Endothelial cell of umbilical vein (primary cell): ENCODE measurements around the gene AIF1L. TPM values are rescaled to one million over a fixed set of nuclear protein-coding genes. Genes with fewer than 3 reads are reported as not detected.

Experiments used
- BruUV-seq: library from RNA; stranded (reverse); fragments of 400-500 nt; replicated peaks from 2 replicates; lab custom pipeline; 2021; lab: Mats Ljungman, UMichigan
- CTCF ChIA-PET: fragments of 300-600, 350-600 bp; sonication (Branson Sonifier 250); formaldehyde crosslinking; loops from one replicate; lab custom pipeline; 2021; ENCODE audit warnings: antibody characterized with exemption, inconsistent platforms; lab: Charles Lee
- POLR2A ChIA-PET: fragments of 300-600, 350-600 bp; sonication (Branson Sonifier 250); formaldehyde crosslinking; loops from one replicate; lab custom pipeline; 2021; ENCODE audit warnings: antibody characterized with exemption, inconsistent platforms; lab: Charles Lee
- DNase-seq: peaks from one replicate; pipeline ENCODE4 v3.0.0-alpha.2; 2011; ENCODE audit warnings: low read depth, low spot score
- FAIRE-seq: peaks from 2 replicates; lab custom pipeline; 2011; peaks lifted over from hg19 to GRCh38; lab: Jason Lieb, UNC
- H2AFZ ChIP-seq: 2 replicates; pipeline ENCODE4 v1.6.0; 2012; ENCODE audit warnings: low read depth, low read length, control low read depth, inconsistent platforms
- H3K27ac ChIP-seq: 2 replicates; pipeline ENCODE4 v1.5.1; 2011; ENCODE audit warnings: low read depth, mild to moderate bottlenecking, control low read depth, low read length, moderate library complexity; ENCODE audit not compliant: insufficient read depth
- H3K27me3 ChIP-seq, 2 experiments: 2 replicates each; pipeline versions ENCODE4 v1.6.0 to v1.6.1; 2011; ENCODE audit warnings: low read length in 2 of 2, mixed read lengths in 1 of 2; ENCODE audit not compliant: control insufficient read depth in 2 of 2, insufficient read depth in 2 of 2
- H3K36me3 ChIP-seq, 2 experiments: 2 replicates in 1 of 2; 3 replicates in 1 of 2; pipeline ENCODE4 v1.5.1; 2011; ENCODE audit warnings: low read length in 2 of 2, mild to moderate bottlenecking in 1 of 2, moderate library complexity in 1 of 2; ENCODE audit not compliant: control insufficient read depth in 2 of 2, insufficient read depth in 2 of 2; ENCODE audit errors: extremely low read depth in 1 of 2
- H3K4me1 ChIP-seq: 3 replicates; pipeline ENCODE4 v1.5.1; 2011; ENCODE audit warnings: mild to moderate bottlenecking, low read length; ENCODE audit not compliant: control insufficient read depth, insufficient read depth; ENCODE audit errors: extremely low read depth
- H3K4me2 ChIP-seq: 2 replicates; pipeline ENCODE4 v1.6.1; 2011; ENCODE audit warnings: low read length, control low read depth, mixed read lengths; ENCODE audit not compliant: insufficient read depth
- H3K4me3 ChIP-seq, 3 experiments: fragments of 200-600 bp in 1 of 3; sonication (generic), shearing (Covaris generic) in 1 of 3; replicated peaks in 1 of 3; 2 replicates each; pipeline ENCODE4 v1.5.1; 2011 to 2016; ENCODE audit warnings: control low read depth in 3 of 3, low read length in 3 of 3, mild to moderate bottlenecking in 2 of 3, inconsistent platforms in 1 of 3, low read depth in 1 of 3, moderate library complexity in 1 of 3; ENCODE audit not compliant: insufficient read depth in 1 of 3
- H3K79me2 ChIP-seq: 2 replicates; pipeline ENCODE4 v1.6.0; 2012; ENCODE audit warnings: low read length, inconsistent platforms; ENCODE audit not compliant: control insufficient read depth, insufficient read depth
- H3K9ac ChIP-seq: replicated peaks from 2 replicates; pipeline ENCODE3; 2011; ENCODE audit warnings: low read length, control low read depth; ENCODE audit not compliant: insufficient read depth; ENCODE audit errors: extremely low read depth
- H3K9me1 ChIP-seq: replicated peaks from 3 replicates; pipeline ENCODE4 v1.6.0; 2011; ENCODE audit warnings: mild to moderate bottlenecking, low read length; ENCODE audit not compliant: control insufficient read depth, insufficient read depth; ENCODE audit errors: extremely low read depth
- H3K9me3 ChIP-seq: replicated peaks from 2 replicates; pipeline ENCODE4 v1.5.1; 2012; ENCODE audit warnings: low read length, inconsistent platforms; ENCODE audit not compliant: control insufficient read depth, insufficient read depth
- H4K20me1 ChIP-seq: replicated peaks from 2 replicates; pipeline ENCODE3; 2011; ENCODE audit warnings: mild to moderate bottlenecking, low read length; ENCODE audit not compliant: control insufficient read depth, insufficient read depth; ENCODE audit errors: extremely low read depth
- EZH2 ChIP-seq: IDR thresholded peaks from 2 replicates; pipeline ENCODE4 v1.6.1; 2012; ENCODE audit warnings: borderline replicate concordance, low read depth, mild to moderate bottlenecking, moderate library complexity, low read length, inconsistent platforms; ENCODE audit not compliant: severe bottlenecking
- FOS ChIP-seq: IDR thresholded peaks from 2 replicates; pipeline ENCODE4 v1.6.1; 2011; ENCODE audit warnings: mild to moderate bottlenecking, low read length, moderate library complexity, borderline replicate concordance; ENCODE audit not compliant: insufficient read depth
- GATA2 ChIP-seq: IDR thresholded peaks from 2 replicates; pipeline ENCODE4 v1.7.0; 2011; ENCODE audit warnings: low read depth, mild to moderate bottlenecking, moderate library complexity, mixed read lengths, low read length; ENCODE audit not compliant: insufficient read length, insufficient read depth
- JUN ChIP-seq: IDR thresholded peaks from 2 replicates; pipeline ENCODE4 v1.6.1; 2011; ENCODE audit warnings: borderline replicate concordance, low read depth; ENCODE audit not compliant: insufficient read length, insufficient read depth
- MYC ChIP-seq: IDR thresholded peaks from one replicate; pipeline ENCODE4 v1.6.1; 2011; ENCODE audit warnings: mild to moderate bottlenecking, low read depth, low read length
- POLR2A ChIP-seq: IDR thresholded peaks from 2 replicates; pipeline ENCODE4 v1.6.1; 2012; ENCODE audit warnings: low read depth, mild to moderate bottlenecking, control low read depth, low read length
- POLR2AphosphoS5 ChIP-seq: IDR thresholded peaks from 2 replicates; pipeline ENCODE4 v1.6.1; 2012; ENCODE audit warnings: low read depth, mild to moderate bottlenecking, control low read depth, low read length, moderate library complexity; ENCODE audit not compliant: insufficient read depth
- dilution Hi-C: fragments of 300-500 bp; cut with MboI; formaldehyde crosslinking; loops from one replicate; pipeline ENCODE4 v1.15.0; 2019; ENCODE audit warnings: low sequenced_read_pairs; ENCODE audit not compliant: extremely low pct_ligation_motif_present
- intact Hi-C: fragments of 100-400 bp; cut with micrococcal nuclease; formaldehyde crosslinking; loops from one replicate; pipeline ENCODE4 v1.10.0; 2022
- polyA plus RNA-seq, 4 experiments: library from polyadenylated mRNA; depleted of rRNA in 3 of 4; stranded (reverse) in 3 of 4; unstranded in 1 of 4; fragments of >200 nt; gene quantifications; 2 replicates each; pipeline versions ENCODE4 v1.2.1 to v1.2.3, GENCODE V29; 2011 to 2012; ENCODE audit warnings: missing spikeins in 1 of 4
- total RNA-seq: library from RNA; stranded (reverse); gene quantifications from 2 replicates; pipeline ENCODE4 v1.2.3, GENCODE V29; 2021
- TF ChIP-seq, protein P1 (sequence below), 2 donors: IDR thresholded peaks; 1 replicate in 1 of 2; 2 replicates in 1 of 2; pipeline ENCODE4 v1.5.1; 2011; ENCODE audit warnings: low read length in 2 of 2, mild to moderate bottlenecking in 2 of 2, moderate library complexity in 2 of 2, control low read depth in 1 of 2, inconsistent platforms in 1 of 2, low read depth in 1 of 2; ENCODE audit not compliant: insufficient read depth in 1 of 2; ENCODE audit errors: extremely low read depth in 1 of 2
- TF ChIP-seq, protein P2 (sequence below): IDR thresholded peaks from 2 replicates; pipeline ENCODE4 v1.6.1; 2011; ENCODE audit not compliant: insufficient read depth, insufficient read length

Gene AIF1L
- total and polyA plus RNA-seq, 2 donors (not counting 3 experiments of a cell fraction or from before 2014, with no cell fraction given), result 17.8 to 39.7 TPM

DNA sequence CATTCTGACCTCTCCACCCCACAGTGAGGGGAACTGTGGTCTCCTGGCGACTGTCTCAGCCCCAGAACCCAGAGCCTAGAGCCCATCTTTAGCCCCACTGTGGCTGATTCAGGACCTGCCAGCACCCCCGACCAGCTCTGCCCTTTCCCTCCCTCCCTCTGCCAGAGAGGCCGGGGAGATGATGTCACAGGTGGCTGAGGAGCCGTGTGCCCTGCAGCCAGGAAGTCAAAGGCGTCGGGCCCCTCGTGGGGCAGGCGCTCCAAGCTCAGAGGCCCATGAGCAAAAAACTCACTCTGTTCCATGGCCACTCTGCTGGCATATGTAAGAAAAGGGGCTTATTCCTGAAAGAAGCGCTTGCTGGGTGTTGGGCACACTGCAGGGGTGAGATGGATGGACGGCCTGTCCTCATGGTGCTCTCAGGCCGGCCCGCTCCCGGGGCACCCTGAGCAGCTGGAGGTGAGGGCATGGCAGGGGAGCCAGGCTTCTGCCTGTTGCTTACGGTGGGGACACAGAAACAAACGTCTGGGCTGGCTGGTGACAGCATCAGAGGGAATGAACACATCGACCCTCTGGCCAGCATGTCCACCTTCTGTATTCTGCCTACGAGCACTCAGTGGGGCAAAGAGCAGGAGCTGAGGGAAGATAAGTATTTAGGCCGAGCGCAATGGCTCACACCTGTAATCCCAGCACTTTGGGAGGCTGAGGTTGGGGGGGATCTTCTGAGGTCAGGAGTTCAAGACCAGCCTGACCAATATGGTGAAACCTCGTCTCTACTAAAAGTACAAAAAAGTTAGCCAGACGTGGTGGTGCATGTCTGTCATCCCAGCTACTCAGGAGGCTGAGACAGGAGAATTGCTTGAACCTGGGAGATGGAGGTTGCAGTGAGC, 46.3 kb upstream of the AIF1L start:
- H3K4me1 ChIP-seq, result no peaks in the 10 kb centered on the region
- H3K4me3 ChIP-seq, result no peak overlapping the region
- FAIRE-seq (no peak), DNase-seq (no peak)
- H3K79me2 ChIP-seq, result no peaks in the 10 kb centered on the region
- no TSS peak for BruUV-seq
- H3K27ac ChIP-seq, result no peak overlapping the region
- no peaks in the 10 kb centered on the region for H3K36me3 ChIP-seq
- no peak overlapping the region for H3K9ac ChIP-seq
- no peaks in the 10 kb centered on the region for H4K20me1 ChIP-seq
- no peaks in the 10 kb centered on the region for H3K9me3 ChIP-seq
- H3K27me3 ChIP-seq, result no peaks in the 10 kb centered on the region
- ChIA-PET POLR2A (no interaction called here), CTCF (interaction anchor here (0.9 to 8.5 kb wide), 6 partner anchors 8 to 183 kb away, joined by 3 to 133 read pairs (median 4); no protein-coding TSS in a partner anchor)
- no peak overlapping the region for H2AFZ ChIP-seq
- intact Hi-C loops, result loop anchor here (5.0 kb wide), 3 partner anchors 158 to 353 kb away; no protein-coding TSS in a partner anchor
- TF ChIP-seq EZH2 (no peak), POLR2A (no peak), MYC (no peak), FOS (no peak), GATA2 (no peak), POLR2AphosphoS5 (no peak), JUN (no peak)
- TF ChIP-seq, protein P1, sequence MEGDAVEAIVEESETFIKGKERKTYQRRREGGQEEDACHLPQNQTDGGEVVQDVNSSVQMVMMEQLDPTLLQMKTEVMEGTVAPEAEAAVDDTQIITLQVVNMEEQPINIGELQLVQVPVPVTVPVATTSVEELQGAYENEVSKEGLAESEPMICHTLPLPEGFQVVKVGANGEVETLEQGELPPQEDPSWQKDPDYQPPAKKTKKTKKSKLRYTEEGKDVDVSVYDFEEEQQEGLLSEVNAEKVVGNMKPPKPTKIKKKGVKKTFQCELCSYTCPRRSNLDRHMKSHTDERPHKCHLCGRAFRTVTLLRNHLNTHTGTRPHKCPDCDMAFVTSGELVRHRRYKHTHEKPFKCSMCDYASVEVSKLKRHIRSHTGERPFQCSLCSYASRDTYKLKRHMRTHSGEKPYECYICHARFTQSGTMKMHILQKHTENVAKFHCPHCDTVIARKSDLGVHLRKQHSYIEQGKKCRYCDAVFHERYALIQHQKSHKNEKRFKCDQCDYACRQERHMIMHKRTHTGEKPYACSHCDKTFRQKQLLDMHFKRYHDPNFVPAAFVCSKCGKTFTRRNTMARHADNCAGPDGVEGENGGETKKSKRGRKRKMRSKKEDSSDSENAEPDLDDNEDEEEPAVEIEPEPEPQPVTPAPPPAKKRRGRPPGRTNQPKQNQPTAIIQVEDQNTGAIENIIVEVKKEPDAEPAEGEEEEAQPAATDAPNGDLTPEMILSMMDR (IDR thresholded peaks at IDR 0.05; ENCODE audit: extremely low read depth in 1 of 2, insufficient read depth in 1 of 2, low read depth in 1 of 2, low read length in 2 of 2), result no peak
- TF ChIP-seq, protein P2, sequence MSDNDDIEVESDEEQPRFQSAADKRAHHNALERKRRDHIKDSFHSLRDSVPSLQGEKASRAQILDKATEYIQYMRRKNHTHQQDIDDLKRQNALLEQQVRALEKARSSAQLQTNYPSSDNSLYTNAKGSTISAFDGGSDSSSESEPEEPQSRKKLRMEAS, result no peak
- dilution Hi-C loops, result no loop called here
- no peaks in the 10 kb centered on the region for H3K9me1 ChIP-seq
- no peak overlapping the region for H3K4me2 ChIP-seq
